Heart right ventricle (tissue), 16 donors: Measurements from ENCODE around the gene TXNDC11. TPM values are rescaled to one million over a fixed set of nuclear protein-coding genes. Genes with fewer than 3 reads are reported as not detected.

Experiments
- ATAC-seq, 8 donors: fragments of 200-7000 bp; cut with Tn5 transposase; one replicate each; pipeline ENCODE4 v1.9.1; 2020; ENCODE audit warnings: mild to moderate bottlenecking in 8 of 8, moderate library complexity in 8 of 8, moderate number of reproducible peaks in 1 of 8
- DNase-seq, 2 donors: peaks; one replicate each; pipeline ENCODE4 v3.0.0-alpha.2; 2020
- H3K27ac ChIP-seq, 10 donors: fragments of 200-600 bp; sonication (generic) in 2 of 10; one replicate each; pipeline versions ENCODE4 v1.5.0 to v1.8.0; 2020 to 2022; ENCODE audit warnings: mild to moderate bottlenecking in 3 of 10
- H3K27me3 ChIP-seq, 7 donors: fragments of 200-600 bp; one replicate each; pipeline ENCODE4 v1.8.0; 2021 to 2022; ENCODE audit warnings: mild to moderate bottlenecking in 2 of 7
- H3K36me3 ChIP-seq, 9 donors: fragments of 200-600 bp; sonication (generic) in 1 of 9; one replicate each; pipeline versions ENCODE4 v1.5.0 to v1.8.0; 2020 to 2022; ENCODE audit warnings: mild to moderate bottlenecking in 2 of 9
- H3K4me1 ChIP-seq, 9 donors: fragments of 200-600 bp; sonication (generic) in 1 of 9; one replicate each; pipeline versions ENCODE4 v1.5.0 to v1.8.0; 2020 to 2022; ENCODE audit warnings: mild to moderate bottlenecking in 4 of 9
- H3K4me3 ChIP-seq, 10 donors: fragments of 200-600 bp; sonication (generic) in 2 of 10; one replicate each; pipeline versions ENCODE4 v1.5.0 to v1.8.0; 2020 to 2022; ENCODE audit warnings: mild to moderate bottlenecking in 7 of 10, moderate library complexity in 2 of 10
- H3K9me3 ChIP-seq, 11 donors: fragments of 200-600 bp in 10 of 11; sonication (generic) in 2 of 11; one replicate each; pipeline versions ENCODE4 v1.5.0 to v1.8.0; 2013 to 2022; ENCODE audit warnings: mild to moderate bottlenecking in 2 of 11, control low read depth in 1 of 11, moderate library complexity in 1 of 11
- CTCF ChIP-seq, 9 donors: fragments of 200-600 bp; sonication (generic) in 2 of 9; IDR thresholded peaks; one replicate each; pipeline versions ENCODE4 v1.5.0 to v1.8.0; 2021 to 2022; ENCODE audit warnings: antibody characterized with exemption in 9 of 9, mild to moderate bottlenecking in 5 of 9, moderate library complexity in 1 of 9
- WGBS, 2 donors: extraction: QIAGEN DNeasy Blood & Tissue Kit; methylation state at CpG; one replicate each; pipeline ENCODE4 v1.1.7; 2013; ENCODE audit warnings: inconsistent platforms in 1 of 2; 5-methylcytosine and 5-hydroxymethylcytosine counted together
- intact Hi-C, 10 donors: fragments of 100-400 bp; cut with DNase I; formaldehyde crosslinking; loops; one replicate each; pipeline versions ENCODE4 v1.11.1 to v1.14.2; 2022
- polyA plus RNA-seq, 2 donors: library from polyadenylated mRNA; stranded (reverse); fragments of 200-250 nt; gene quantifications; one replicate each; pipeline ENCODE4 v1.2.3, GENCODE V29; 2013
- total RNA-seq, 10 donors: library from RNA; stranded (reverse); fragmentation: NEBNext Ultra II Directional in 3 of 10; extraction: Animal tissue kit (Norgen Biotek cat#: 25700) in 3 of 10; gene quantifications; one replicate each; pipeline versions ENCODE4 v1.2.1 to v1.2.4, GENCODE V29; 2021 to 2023
- donor health status: Arrhythmogenic right ventricular cardiomyopathy.
- donor health status: ischemic (EF 13 %, LVEDD 7.1; RV severe dilation, severe dysfunction).
- donor health status: healthy with polysubstance abuse.
- donor health status: DM: no; HTN: yes; CAD: no.
- donor health status: DM: no; HTN: no; CAD: no.
- donor health status: ischemic (EF 25% LVEDD 6.9; RV normal size, moderate dysfunction).
- donor health status: ischemic (EF 25% LVEDD 5.7; RV mildly dilated, moderate dysfunction).
- donor health status: healthy.
- donor health status: DM: yes; HTN: yes; CAD: no.
- donor health status: Ischemic cardiomyopathy.
- donor health status: ischemic (EF 35%, LVEDD 5.7; RV mildly dilated, moderate dysfunction).
- donor health status: nonischemic (EF 11% LVEDD 7.7; RV severe dilation, severe dysfunction).
- donor health status: DM: yes; HTN: yes; CAD: no.
- donor health status: PGD.
- donor health status: ischemic (EF 29% LVEDD 5.4; RV normal size, mild dysfunction).
- donor health status: nonischemic (EF 23%, LVEDD 6.1; RV moderate dilation, normal function).

TXNDC11 gene
- total and polyA plus RNA-seq, 12 donors, result 16.8 to 46.7 (median 25.1) TPM

- WGBS, 2 donors, result 86 to 87% methylated on average over 3 of the region's 3 CpGs
Observed at GRCh38 chr16:11722468-11722808, 20.2 kb downstream of the TXNDC11 start.

DNA sequence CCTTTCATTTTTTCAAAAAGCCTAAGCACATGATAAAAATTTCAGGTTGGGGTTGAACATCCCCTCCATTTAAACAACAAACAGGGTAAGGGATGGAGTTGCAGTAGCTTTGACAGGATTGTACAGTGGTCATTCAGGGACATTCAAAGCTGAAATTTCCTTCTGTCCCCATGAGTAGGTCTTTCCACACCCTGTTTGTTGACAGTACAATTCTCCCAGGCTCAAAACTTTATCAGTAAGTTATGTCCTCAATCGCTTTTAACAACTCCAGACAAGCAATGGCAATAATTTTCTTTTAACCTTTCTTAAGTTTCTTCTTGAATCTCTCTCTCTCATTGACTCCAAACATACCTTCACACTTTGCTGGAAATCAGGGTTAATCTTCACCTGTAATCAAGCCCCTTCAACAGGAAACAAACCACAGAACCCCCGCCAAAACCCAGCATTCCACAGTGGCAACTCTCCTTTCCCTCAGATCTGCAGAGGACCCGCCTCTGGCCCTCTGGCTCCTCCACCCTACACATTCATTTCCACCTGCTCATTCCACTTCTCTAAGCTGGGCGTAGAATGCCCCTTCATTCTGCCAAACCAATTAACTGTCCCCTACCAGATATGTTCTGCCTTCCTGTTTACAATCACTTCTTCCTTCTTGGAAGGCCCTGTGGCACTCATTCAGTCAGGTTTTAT, 20.7 kb downstream of the TXNDC11 start:
- intact Hi-C loops, result loop anchor here in 2 of 10 donors (10.0 kb wide), 2 partner anchors 343 to 757 kb away; no protein-coding TSS in a partner anchor
- Histone ChIP-seq H3K9me3 (no peaks in the 10 kb centered on the region), H3K4me1 (peaks cover 0 to 21% (median 0%) of the 10 kb centered on the region in 9 donors), H3K36me3 (peaks cover 0 to 100% (median 17%) of the 10 kb centered on the region in 9 donors), H3K4me3 (no peak overlapping the region), H3K27ac (no peak overlapping the region), H3K27me3 (no peaks in the 10 kb centered on the region)
- ATAC-seq (peak in 2 of 8 donors; percentile 29 to 32), DNase-seq (no peak)
- 71 to 75% methylated on average over 4 of the region's 4 CpGs for WGBS, 2 donors
- no peak for TF ChIP-seq CTCF (IDR thresholded peaks at IDR 0.05)

More at GRCh38 chr16:11722468-11722808, 20.2 kb downstream of the TXNDC11 start:
- no peak for TF ChIP-seq CTCF (IDR thresholded peaks at IDR 0.05)
- intact Hi-C loops, result loop anchor here in 2 of 10 donors (10.0 kb wide), 2 partner anchors 342 to 758 kb away; no protein-coding TSS in a partner anchor
- H3K4me3 ChIP-seq, result no peak overlapping the region
- DNase-seq, result no peak
- peaks cover 0 to 100% (median 17%) of the 10 kb centered on the region in 9 donors for H3K36me3 ChIP-seq
- ATAC-seq, result no peak
- H3K9me3 ChIP-seq, result no peaks in the 10 kb centered on the region
- peaks cover 0 to 21% (median 0%) of the 10 kb centered on the region in 9 donors for H3K4me1 ChIP-seq
- no peak overlapping the region for H3K27ac ChIP-seq
- H3K27me3 ChIP-seq, result no peaks in the 10 kb centered on the region

DNA sequence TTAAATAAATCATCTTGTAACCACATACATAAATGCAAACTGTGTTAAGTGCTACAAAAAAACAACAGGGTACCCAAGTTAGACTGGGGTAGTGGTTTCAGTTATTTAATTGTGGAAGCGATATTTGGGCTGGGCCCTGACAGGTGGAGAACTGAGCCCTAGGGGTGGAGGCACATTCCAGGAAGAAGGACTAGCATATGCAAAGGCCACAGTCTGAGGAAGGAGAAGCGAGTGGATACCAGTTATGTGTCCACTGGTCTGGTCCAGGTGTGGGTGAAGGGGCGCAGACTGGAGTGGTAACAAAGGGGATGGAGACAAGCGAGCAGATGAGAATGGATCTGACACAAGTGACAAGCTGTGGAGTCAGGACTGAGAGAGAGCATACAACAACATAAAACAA, 22.9 kb downstream of the TXNDC11 start:
- intact Hi-C loops, result loop anchor here in 8 of 10 donors (5.0 to 10.0 kb wide), 8 partner anchors 55 to 755 kb away; partner anchors contain the start of gene SNN (in 1 of the 8)
- Histone ChIP-seq H3K9me3 (no peaks in the 10 kb centered on the region), H3K36me3 (peaks cover 0 to 100% (median 23%) of the 10 kb centered on the region in 9 donors), H3K27me3 (no peaks in the 10 kb centered on the region), H3K27ac (no peak overlapping the region), H3K4me3 (no peak overlapping the region), H3K4me1 (peaks cover 0 to 16% (median 0%) of the 10 kb centered on the region in 9 donors)
- TF ChIP-seq CTCF (IDR thresholded peaks at IDR 0.05), result no peak
- ATAC-seq (no peak), DNase-seq (no peak)
- WGBS, 2 donors, result 98% methylated on average over 4 of the region's 4 CpGs

DNA sequence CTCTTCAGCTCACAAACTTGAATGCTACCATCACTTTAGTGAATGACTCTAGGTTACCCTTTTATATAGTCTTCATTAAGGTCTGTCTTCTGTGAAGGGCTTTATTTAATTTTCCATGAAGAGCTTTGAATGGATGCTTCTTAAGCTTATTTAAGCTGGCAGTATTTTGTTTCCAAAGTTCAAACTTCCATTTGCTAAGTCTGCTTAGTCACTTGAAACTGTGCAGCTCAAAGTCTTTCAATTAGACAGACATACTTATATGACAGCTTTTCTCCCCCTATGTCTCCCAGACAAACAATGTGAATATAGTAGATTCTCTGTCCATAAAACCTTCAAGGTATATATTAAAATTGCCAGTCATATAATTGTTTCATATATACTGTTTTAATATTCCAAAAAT, 23.5 kb downstream of the TXNDC11 start:
- no peak for ATAC-seq
- no peak overlapping the region for H3K27ac ChIP-seq
- H3K4me3 ChIP-seq, result no peak overlapping the region
- peaks cover 0 to 98% (median 23%) of the 10 kb centered on the region in 9 donors for H3K36me3 ChIP-seq
- no peaks in the 10 kb centered on the region for H3K27me3 ChIP-seq
- H3K4me1 ChIP-seq, result peaks cover 0 to 22% (median 0%) of the 10 kb centered on the region in 9 donors
- intact Hi-C loops, result loop anchor here in 8 of 10 donors (5.0 to 10.0 kb wide), 7 partner anchors 54 to 754 kb away; partner anchors contain the start of gene SNN (in 1 of the 8)
- no peak for TF ChIP-seq CTCF (IDR thresholded peaks at IDR 0.05)
- DNase-seq, result no peak
- H3K9me3 ChIP-seq, result no peaks in the 10 kb centered on the region
